ENCODE results near the gene ASPM. TPM values are rescaled to one million over a fixed set of nuclear protein-coding genes. Genes with fewer than 3 reads are reported as not detected.

The ASPM gene
- total and polyA plus RNA-seq, 2 donors (not counting 1 experiment from before 2014, with no cell fraction given), result 4.4 to 9.7 TPM

DNA sequence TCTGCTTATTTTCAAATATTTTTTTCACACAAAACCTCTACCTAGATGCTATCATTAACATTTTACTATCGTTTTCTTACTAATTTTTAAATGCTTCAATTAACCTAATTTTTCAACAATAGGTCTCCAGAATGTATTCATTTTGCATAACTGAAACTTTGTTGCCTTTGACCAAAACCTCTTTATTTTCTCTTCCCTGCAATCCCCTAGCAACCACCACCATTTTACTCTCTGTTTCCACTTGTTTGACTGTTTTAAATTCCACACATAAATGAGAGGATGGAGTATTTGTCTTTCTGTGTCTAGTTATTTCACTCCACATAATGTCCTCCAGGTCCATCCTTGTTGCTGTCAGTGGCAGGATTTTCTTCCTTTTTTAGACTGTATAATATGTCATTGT, 69.9 kb downstream of the ASPM start:
- TF ChIP-seq, protein P1, sequence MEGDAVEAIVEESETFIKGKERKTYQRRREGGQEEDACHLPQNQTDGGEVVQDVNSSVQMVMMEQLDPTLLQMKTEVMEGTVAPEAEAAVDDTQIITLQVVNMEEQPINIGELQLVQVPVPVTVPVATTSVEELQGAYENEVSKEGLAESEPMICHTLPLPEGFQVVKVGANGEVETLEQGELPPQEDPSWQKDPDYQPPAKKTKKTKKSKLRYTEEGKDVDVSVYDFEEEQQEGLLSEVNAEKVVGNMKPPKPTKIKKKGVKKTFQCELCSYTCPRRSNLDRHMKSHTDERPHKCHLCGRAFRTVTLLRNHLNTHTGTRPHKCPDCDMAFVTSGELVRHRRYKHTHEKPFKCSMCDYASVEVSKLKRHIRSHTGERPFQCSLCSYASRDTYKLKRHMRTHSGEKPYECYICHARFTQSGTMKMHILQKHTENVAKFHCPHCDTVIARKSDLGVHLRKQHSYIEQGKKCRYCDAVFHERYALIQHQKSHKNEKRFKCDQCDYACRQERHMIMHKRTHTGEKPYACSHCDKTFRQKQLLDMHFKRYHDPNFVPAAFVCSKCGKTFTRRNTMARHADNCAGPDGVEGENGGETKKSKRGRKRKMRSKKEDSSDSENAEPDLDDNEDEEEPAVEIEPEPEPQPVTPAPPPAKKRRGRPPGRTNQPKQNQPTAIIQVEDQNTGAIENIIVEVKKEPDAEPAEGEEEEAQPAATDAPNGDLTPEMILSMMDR (conservative IDR thresholded peaks at IDR 0.05 in 1 of 2, IDR thresholded peaks at IDR 0.05 in 1 of 2; ENCODE audit: low read depth in 1 of 2, low read length in 2 of 2), result no peak
- no peak for TF ChIP-seq EZH2 (IDR thresholded peaks at IDR 0.05; ENCODE audit: low read length, missing control alignments)
- no peaks in the 10 kb centered on the region for H4K20me1 ChIP-seq (ENCODE audit: control insufficient read depth, extremely low read depth, insufficient read depth, low read length)

GRCh38 chr1:197073978-197074377, 72.5 kb downstream of the ASPM start:
- H3K9me3 ChIP-seq (ENCODE audit: control insufficient read depth, insufficient read depth, low read depth, low read length), result no peaks in the 10 kb centered on the region
- H3K27me3 ChIP-seq (ENCODE audit: control insufficient read depth, insufficient read depth, low read length), result no peaks in the 10 kb centered on the region
- H3K4me2 ChIP-seq (ENCODE audit: extremely low read depth, insufficient read depth, low read length), result no peak overlapping the region
- H3K4me1 ChIP-seq (ENCODE audit: control insufficient read depth, extremely low read depth, insufficient read depth, low read length), result no peaks in the 10 kb centered on the region
- DNase-seq (ENCODE audit: low read depth in 2 of 2), result no peak
- H4K20me1 ChIP-seq (ENCODE audit: control insufficient read depth, extremely low read depth, insufficient read depth, low read length), result no peaks in the 10 kb centered on the region
- H3K36me3 ChIP-seq (ENCODE audit: control insufficient read depth, insufficient read depth, low read length), result no peaks in the 10 kb centered on the region
- H3K4me3 ChIP-seq (replicated peaks in 1 of 4; ENCODE audit: control extremely low read depth in 1 of 4, insufficient read depth in 1 of 4, low read depth in 3 of 4, low read length in 4 of 4), result no peak overlapping the region
- no peak overlapping the region for H3K27ac ChIP-seq (ENCODE audit: insufficient read depth, low read length)
- H2AFZ ChIP-seq (ENCODE audit: low read length), result no peak overlapping the region
- H3K79me2 ChIP-seq (ENCODE audit: control insufficient read depth, insufficient read depth, low read length), result no peaks in the 10 kb centered on the region
- no peak overlapping the region for H3K9ac ChIP-seq (ENCODE audit: insufficient read depth, low read length)
- TF ChIP-seq, protein P1 (conservative IDR thresholded peaks at IDR 0.05 in 1 of 2, IDR thresholded peaks at IDR 0.05 in 1 of 2; ENCODE audit: low read depth in 1 of 2, low read length in 2 of 2), result no peak
- no peak for TF ChIP-seq EZH2 (IDR thresholded peaks at IDR 0.05; ENCODE audit: low read length, missing control alignments)

More for the DNA sequence above, 69.9 kb downstream of the ASPM start:
- no peak overlapping the region for H3K9ac ChIP-seq (ENCODE audit: insufficient read depth, low read length)
- no peaks in the 10 kb centered on the region for H3K9me3 ChIP-seq (ENCODE audit: control insufficient read depth, insufficient read depth, low read depth, low read length)
- H3K4me3 ChIP-seq (replicated peaks in 1 of 4; ENCODE audit: control extremely low read depth in 1 of 4, insufficient read depth in 1 of 4, low read depth in 3 of 4, low read length in 4 of 4), result no peak overlapping the region
- H3K27me3 ChIP-seq (ENCODE audit: control insufficient read depth, insufficient read depth, low read length), result no peaks in the 10 kb centered on the region
- H3K27ac ChIP-seq (ENCODE audit: insufficient read depth, low read length), result no peak overlapping the region
- no peak overlapping the region for H2AFZ ChIP-seq (ENCODE audit: low read length)
- no peaks in the 10 kb centered on the region for H3K4me1 ChIP-seq (ENCODE audit: control insufficient read depth, extremely low read depth, insufficient read depth, low read length)
- no peak overlapping the region for H3K4me2 ChIP-seq (ENCODE audit: extremely low read depth, insufficient read depth, low read length)
- no peak for DNase-seq (ENCODE audit: low read depth in 2 of 2)
- H3K36me3 ChIP-seq (ENCODE audit: control insufficient read depth, insufficient read depth, low read length), result no peaks in the 10 kb centered on the region
- H3K79me2 ChIP-seq (ENCODE audit: control insufficient read depth, insufficient read depth, low read length), result no peaks in the 10 kb centered on the region

DNA sequence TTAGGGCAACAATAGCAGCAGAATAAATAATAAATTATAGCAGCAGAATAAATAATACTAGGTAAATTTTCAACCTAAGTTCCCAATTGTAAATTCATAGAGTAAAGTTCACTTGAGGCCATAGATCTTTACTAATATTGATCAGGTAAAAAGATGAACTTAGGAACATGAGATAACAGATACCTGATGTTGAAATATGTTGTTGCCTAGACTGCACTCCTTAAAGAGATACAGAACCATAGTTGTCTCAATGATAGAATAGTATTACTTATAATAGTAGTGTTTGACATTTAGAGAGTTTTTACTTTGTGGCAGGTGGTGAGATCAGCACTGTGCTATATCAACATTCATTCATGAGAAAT, 79.0 kb downstream of the ASPM start:
- Histone ChIP-seq H3K36me3 (ENCODE audit: control insufficient read depth, insufficient read depth, low read length) (no peaks in the 10 kb centered on the region), H3K4me2 (ENCODE audit: extremely low read depth, insufficient read depth, low read length) (no peak overlapping the region), H3K9ac (ENCODE audit: insufficient read depth, low read length) (no peak overlapping the region), H3K79me2 (ENCODE audit: control insufficient read depth, insufficient read depth, low read length) (no peaks in the 10 kb centered on the region), H3K27me3 (ENCODE audit: control insufficient read depth, insufficient read depth, low read length) (no peaks in the 10 kb centered on the region), H3K27ac (ENCODE audit: insufficient read depth, low read length) (no peak overlapping the region), H4K20me1 (ENCODE audit: control insufficient read depth, extremely low read depth, insufficient read depth, low read length) (no peaks in the 10 kb centered on the region), H2AFZ (ENCODE audit: low read length) (no peak overlapping the region), H3K9me3 (ENCODE audit: control insufficient read depth, insufficient read depth, low read depth, low read length) (no peaks in the 10 kb centered on the region), H3K4me1 (ENCODE audit: control insufficient read depth, extremely low read depth, insufficient read depth, low read length) (no peaks in the 10 kb centered on the region), H3K4me3 (replicated peaks in 1 of 4; ENCODE audit: control extremely low read depth in 1 of 4, insufficient read depth in 1 of 4, low read depth in 3 of 4, low read length in 4 of 4) (no peak overlapping the region)
- no peak for DNase-seq (ENCODE audit: low read depth in 2 of 2)
- TF ChIP-seq, protein P1 (conservative IDR thresholded peaks at IDR 0.05 in 1 of 2, IDR thresholded peaks at IDR 0.05 in 1 of 2; ENCODE audit: low read depth in 1 of 2, low read length in 2 of 2), result no peak
- no peak for TF ChIP-seq EZH2 (IDR thresholded peaks at IDR 0.05; ENCODE audit: low read length, missing control alignments)

All from fibroblast of lung (primary cell).